ENCODE measurements around the gene KRT85.
"Not testable (repeated sequence)": the region's sequence is repeated elsewhere in the genome, so short reads cannot be mapped to it uniquely, and the experiment has no call there.

The KRT85 gene

DNA sequence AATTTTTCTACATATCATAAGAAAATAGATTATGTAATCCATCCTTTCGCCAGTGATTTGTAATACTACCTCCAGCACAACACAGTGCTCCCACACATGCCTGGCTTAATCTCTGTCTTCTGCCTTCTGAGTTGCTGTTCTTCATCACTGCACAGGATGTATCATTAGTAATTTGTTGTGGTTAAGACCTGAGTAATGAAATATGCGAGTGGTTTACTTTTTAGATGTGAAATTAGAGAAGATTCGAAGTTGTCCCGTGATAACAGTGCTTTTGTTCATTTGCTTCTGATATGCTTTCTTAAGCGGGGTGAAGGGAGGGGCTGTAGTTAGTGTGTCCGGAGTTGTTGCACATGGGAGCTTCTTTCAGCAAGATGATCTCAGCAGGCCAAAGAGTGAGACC is 18.1 kb downstream of the KRT85 start:
- no peak for DNase-seq (ENCODE audit: low read depth in 2 of 2)

DNA sequence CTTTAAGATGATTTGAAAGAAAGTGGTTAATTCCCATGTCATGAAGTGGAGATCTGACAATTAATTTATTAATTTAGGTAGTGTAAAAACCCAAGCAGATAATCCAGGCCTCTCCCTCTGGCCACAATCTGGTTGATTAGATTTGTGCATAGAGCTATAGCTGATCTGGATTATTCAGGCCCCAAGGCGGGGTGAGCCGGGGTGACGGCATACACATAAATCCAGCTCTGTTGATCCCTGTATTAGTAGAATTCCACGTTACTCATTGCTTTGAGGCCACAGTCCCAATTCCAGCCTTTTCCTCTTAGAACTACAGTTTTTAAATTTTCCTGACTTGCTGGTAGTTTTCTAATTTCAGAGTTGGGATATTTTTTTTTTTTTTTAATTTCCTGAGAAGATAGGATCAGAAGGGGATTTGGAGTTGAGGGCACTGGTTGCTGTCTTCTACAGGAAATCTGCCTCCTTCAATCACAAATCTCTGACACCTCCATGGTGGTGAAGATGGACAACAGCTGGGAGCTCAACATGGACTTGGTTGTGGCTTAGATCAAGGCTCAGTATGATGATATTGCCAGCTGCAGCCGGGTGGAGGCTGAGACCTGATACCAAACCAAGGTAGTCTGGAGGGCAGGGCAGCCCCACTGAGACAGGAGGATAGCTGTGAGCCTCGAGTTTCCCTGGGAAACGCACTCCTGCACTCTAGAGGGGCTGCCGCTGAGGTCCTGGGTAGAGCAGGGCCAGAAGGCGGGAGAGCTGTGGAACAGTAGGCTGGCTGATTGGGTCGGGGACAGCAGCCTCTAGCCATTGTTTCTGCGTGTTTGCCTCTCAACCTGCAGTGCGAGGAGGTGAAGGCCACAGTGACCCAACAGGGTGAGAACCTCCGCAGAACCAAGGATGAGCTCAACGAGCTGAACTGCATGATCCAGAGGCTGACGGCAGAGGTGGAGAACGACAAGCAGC is 19.4 kb downstream of the KRT85 start:
- DNase-seq (ENCODE audit: low read depth in 2 of 2): no peak

- no peak for DNase-seq (ENCODE audit: low read depth in 2 of 2)
These were observed 20.3 kb downstream of the KRT85 start for GRCh38 chr12:52347016-52347415.

GRCh38 chr12:52346593-52346992 is 20.7 kb downstream of the KRT85 start:
- DNase-seq (ENCODE audit: low read depth in 2 of 2): no peak

- not testable (repeated sequence) for DNase-seq (ENCODE audit: low read depth in 2 of 2)
These were observed 22.2 kb downstream of the KRT85 start for GRCh38 chr12:52345041-52345440.

DNA sequence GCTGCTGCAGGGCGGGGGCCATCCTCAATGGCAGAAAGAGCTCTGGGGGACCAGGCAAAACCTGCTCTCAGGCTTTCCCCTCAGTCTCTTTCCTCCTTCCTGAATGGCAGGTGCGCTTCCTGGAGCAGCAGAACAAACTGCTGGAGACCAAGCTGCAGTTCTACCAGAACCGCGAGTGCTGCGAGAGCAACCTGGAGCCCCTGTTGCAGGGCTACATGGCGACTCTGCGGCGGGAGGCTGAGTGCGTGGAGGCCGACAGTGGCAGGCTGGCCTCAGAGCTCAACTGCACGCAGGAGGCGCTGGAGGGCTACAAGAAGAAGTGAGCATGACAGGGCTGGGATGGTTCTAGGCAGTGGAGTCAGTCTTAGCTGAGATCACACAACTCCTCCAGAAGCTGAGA is 23.2 kb downstream of the KRT85 start:
- DNase-seq (ENCODE audit: low read depth in 2 of 2): no peak

DNA sequence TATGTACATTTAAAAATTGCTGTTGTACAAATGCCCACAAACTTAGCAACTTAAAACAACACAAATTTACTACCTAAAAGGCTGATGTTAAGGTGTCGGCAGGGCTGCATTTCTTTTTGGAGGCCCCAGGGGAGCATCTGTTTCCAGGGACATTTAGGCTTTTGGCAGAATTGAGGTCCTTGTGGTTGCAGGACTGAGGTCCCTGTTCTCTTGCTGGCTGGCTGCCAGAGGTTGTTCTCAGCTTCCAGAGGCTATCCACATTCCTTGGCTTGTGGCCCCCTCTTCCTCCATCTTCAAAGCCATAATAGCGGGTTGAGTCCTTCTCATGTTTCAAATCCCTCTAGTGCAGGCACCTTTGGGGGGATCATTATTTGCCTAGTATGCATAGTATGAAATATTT is 23.7 kb downstream of the KRT85 start:
- DNase-seq (ENCODE audit: low read depth in 2 of 2): no peak

GRCh38 chr12:52342781-52343490 is 24.3 kb downstream of the KRT85 start:
- no peak for DNase-seq (ENCODE audit: low read depth in 2 of 2)

- DNase-seq (ENCODE audit: low read depth in 2 of 2): no peak
These were observed 26.2 kb downstream of the KRT85 start for GRCh38 chr12:52341066-52341580.

GRCh38 chr12:52338241-52338960 is 28.9 kb downstream of the KRT85 start:
- DNase-seq (ENCODE audit: low read depth in 2 of 2): no peak

- DNase-seq (ENCODE audit: low read depth in 2 of 2): no peak
These were observed 30.2 kb downstream of the KRT85 start for GRCh38 chr12:52337054-52337453.

DNA sequence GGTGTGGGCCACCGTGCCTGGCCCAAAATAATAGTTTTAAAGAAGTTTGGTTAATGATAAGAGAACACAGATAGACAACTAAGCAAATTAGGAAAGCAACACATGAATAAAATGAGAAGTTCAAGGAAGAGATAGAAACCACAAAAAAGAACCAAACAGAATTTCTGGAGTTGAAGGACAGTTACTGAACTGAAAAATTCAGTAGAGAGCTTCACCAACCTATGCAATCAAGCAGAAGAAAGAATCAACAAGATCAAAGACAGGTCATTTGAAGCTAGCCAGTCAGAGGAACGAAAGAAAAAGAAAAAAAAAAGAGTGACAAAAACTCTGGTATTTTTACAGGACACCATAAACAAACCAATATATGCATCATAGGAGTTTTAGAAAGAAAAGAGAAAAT is 30.6 kb downstream of the KRT85 start:
- no peak for DNase-seq (ENCODE audit: low read depth in 2 of 2)

DNA sequence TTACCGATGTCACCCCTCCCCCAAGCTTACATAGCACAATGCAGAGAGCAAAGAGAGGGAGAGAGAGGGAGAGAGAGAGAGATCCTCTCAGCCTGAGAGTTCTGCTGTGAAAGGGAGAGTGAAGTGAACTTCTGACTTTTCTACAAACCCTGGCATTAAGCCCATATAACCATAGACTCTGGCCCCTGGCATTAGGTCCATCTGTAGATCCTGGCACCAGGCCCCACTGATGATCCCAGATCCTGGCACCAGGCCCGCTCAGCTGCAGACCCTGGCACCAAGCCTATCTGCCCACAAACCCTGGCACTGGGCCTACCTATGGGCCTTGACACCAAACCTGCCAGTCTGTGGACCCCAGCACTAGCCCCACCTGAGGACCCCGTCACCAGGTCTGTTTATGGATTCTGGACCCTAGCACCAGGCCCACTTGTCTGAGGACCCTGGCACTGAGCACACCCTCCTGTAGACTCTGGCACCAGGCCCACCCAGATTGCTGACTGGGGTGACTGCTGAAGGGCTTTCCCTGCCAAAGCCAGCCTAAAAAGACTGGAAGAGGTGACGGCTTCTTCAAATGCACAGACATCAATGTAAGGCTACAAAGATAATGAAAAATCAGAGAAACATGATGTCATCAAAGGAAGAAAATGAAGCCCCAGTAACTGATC is 31.6 kb downstream of the KRT85 start:
- no peak for DNase-seq (ENCODE audit: low read depth in 2 of 2)

- DNase-seq (ENCODE audit: low read depth in 2 of 2): no peak
These were observed 33.1 kb downstream of the KRT85 start for GRCh38 chr12:52334185-52334584.

DNA sequence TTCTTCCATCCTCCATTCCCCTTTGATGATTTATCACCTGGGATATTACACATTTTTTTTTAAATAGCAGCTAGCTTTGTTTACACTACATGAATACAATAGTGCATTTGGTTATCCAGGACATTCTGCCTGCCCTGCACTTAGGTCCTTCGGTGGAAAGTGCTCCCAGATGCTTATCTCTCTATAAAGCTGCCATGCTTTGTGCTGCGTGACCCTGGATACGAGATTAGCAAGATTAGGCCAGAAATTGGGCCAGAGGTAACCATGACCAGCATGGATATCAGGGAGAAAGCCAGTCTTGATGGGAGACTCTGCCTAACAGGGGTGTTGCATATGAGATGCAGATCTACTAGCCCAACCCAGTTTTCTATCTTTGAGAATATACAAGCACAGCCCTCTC is 34.0 kb downstream of the KRT85 start:
- no peak for DNase-seq (ENCODE audit: low read depth in 2 of 2)

DNA sequence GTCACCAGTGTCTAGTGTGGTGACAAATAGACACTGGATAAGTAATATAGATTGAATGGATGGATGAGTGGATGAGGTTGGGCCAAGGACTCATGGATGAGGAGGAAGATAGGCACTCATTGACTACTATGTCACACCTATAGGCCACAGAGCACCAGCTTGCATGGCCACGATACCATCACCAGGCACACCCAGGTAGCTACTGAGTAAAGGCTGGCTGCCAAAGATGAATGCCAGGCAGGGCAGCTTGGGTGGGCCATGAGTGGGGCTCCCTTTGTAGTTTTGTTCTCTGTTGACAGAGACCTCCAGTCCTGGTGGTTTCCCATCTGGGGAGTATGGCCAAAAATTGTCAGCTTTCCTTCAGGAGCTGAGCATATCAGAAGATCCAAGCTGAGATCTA is 34.9 kb downstream of the KRT85 start:
- DNase-seq (ENCODE audit: low read depth in 2 of 2): no peak

- DNase-seq (ENCODE audit: low read depth in 2 of 2): no peak
These were observed 35.4 kb downstream of the KRT85 start for GRCh38 chr12:52331833-52332232.

DNA sequence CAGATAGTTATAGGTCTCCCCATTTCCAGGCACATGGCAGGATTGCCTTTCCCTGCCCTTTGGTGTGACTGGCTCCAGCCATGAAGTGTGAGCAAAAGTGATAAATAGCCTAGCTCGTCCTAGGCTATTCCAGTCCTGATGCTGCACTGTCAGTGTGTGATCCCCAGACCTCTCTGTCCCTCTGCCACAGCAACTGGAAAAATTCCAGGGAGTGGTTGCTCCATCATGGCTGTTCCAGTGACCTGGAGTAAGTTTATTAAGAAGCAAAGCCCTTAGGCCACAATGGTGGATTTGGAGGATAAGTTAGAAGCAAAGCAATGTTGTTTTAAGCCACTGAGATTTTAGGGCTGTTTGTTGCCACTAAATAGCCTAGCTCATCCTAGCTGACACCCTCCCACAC is 36.2 kb downstream of the KRT85 start:
- no peak for DNase-seq (ENCODE audit: low read depth in 2 of 2)

DNA sequence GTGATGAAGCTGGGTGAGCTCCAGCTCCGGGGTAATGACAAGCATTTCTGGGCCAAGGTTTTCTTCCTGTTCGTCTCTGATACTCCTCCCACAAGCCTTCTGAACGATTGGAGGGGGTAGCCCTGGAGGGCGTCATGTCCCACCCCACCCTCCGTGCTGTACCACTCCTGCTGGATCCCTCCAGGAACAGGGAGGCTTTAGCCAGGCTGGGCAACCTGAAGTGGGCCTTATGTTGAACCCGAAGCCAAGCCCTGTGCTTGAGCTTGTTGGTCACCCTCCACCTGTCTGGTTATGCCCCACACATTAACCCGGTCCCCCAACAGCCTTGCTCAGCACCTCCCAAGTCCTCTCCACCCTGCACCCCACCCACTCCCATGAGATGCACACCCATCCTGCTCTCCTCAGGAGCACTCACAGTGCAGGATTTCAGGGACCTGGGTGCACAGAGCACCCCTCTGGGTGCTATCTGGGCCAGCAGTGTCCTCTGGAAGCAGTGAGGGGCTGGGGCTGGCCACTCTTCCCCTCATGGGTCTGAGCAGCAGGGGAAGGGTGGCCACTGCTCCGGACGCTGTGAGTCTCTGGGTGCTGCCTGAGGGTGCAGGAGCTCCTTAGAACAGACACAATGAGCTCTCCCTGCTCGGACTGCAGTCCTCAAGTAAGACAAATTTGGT is 39.3 kb downstream of the KRT85 start:
- DNase-seq (ENCODE audit: low read depth in 2 of 2): no peak

GRCh38 chr12:52327052-52327829 is 40.0 kb downstream of the KRT85 start:
- DNase-seq (ENCODE audit: low read depth in 2 of 2): peak; percentile 69 to 72
